Keratinocyte (primary cell): ENCODE results near the gene RAB4A. TPM values are rescaled to one million over a fixed set of nuclear protein-coding genes. Genes with fewer than 3 reads are reported as not detected.

Experiments
- DNase-seq: peaks from one replicate; pipeline ENCODE4 v3.0.0-alpha.2; 2011; ENCODE audit warnings: low read depth, missing footprints, low spot score
- FAIRE-seq: peaks from 2 replicates; lab custom pipeline; 2011; peaks lifted over from hg19 to GRCh38; lab: Jason Lieb, UNC
- H2AFZ ChIP-seq: 2 replicates; pipeline ENCODE4 v1.6.0; 2012; ENCODE audit warnings: low read length, control low read depth, inconsistent platforms; ENCODE audit not compliant: control insufficient read depth
- H3K27ac ChIP-seq: 2 replicates; pipeline ENCODE4 v1.5.1; 2011; ENCODE audit warnings: low read length; ENCODE audit not compliant: control insufficient read depth, insufficient read depth
- H3K27me3 ChIP-seq: 3 replicates; pipeline ENCODE4 v1.6.0; 2011; ENCODE audit warnings: low read length; ENCODE audit not compliant: control insufficient read depth, insufficient read depth; ENCODE audit errors: extremely low read depth
- H3K36me3 ChIP-seq, 2 experiments: 2 replicates in 1 of 2; 3 replicates in 1 of 2; pipeline ENCODE4 v1.5.1; 2011; ENCODE audit warnings: low read length in 2 of 2, mild to moderate bottlenecking in 1 of 2; ENCODE audit not compliant: control insufficient read depth in 2 of 2, insufficient read depth in 2 of 2; ENCODE audit errors: extremely low read depth in 1 of 2
- H3K4me1 ChIP-seq: 3 replicates; pipeline ENCODE4 v1.5.1; 2011; ENCODE audit warnings: low read length; ENCODE audit not compliant: control insufficient read depth, insufficient read depth; ENCODE audit errors: extremely low read depth
- H3K4me2 ChIP-seq: 3 replicates; pipeline ENCODE4 v1.6.0; 2011; ENCODE audit warnings: low read depth, low read length; ENCODE audit not compliant: control insufficient read depth, insufficient read depth; ENCODE audit errors: extremely low read depth
- H3K4me3 ChIP-seq, 3 experiments: fragments of 200-600 bp in 1 of 3; sonication (generic) in 1 of 3; 2 replicates in 2 of 3; 3 replicates in 1 of 3; pipeline ENCODE4 v1.5.1; 2011 to 2016; ENCODE audit warnings: low read length in 3 of 3, mild to moderate bottlenecking in 3 of 3, control low read depth in 2 of 3, inconsistent platforms in 1 of 3, low read depth in 1 of 3, mixed read lengths in 1 of 3, mixed run types in 1 of 3, moderate library complexity in 1 of 3; ENCODE audit not compliant: control insufficient read depth in 2 of 3, insufficient read depth in 2 of 3; ENCODE audit errors: extremely low read depth in 1 of 3
- H3K79me2 ChIP-seq: 2 replicates; pipeline ENCODE4 v1.6.0; 2012; ENCODE audit warnings: low read length; ENCODE audit not compliant: control insufficient read depth, insufficient read depth
- H3K9ac ChIP-seq: 3 replicates; pipeline ENCODE4 v1.6.0; 2011; ENCODE audit warnings: low read length; ENCODE audit not compliant: control insufficient read depth, insufficient read depth; ENCODE audit errors: extremely low read depth
- H3K9me1 ChIP-seq: 3 replicates; pipeline ENCODE4 v1.6.0; 2011; ENCODE audit warnings: low read length; ENCODE audit not compliant: control insufficient read depth, insufficient read depth; ENCODE audit errors: extremely low read depth
- H3K9me3 ChIP-seq: 2 replicates; pipeline ENCODE4 v1.5.1; 2012; ENCODE audit warnings: low read depth, low read length; ENCODE audit not compliant: control insufficient read depth
- H4K20me1 ChIP-seq: 3 replicates; pipeline ENCODE4 v1.6.0; 2011; ENCODE audit warnings: low read length; ENCODE audit not compliant: control insufficient read depth, insufficient read depth; ENCODE audit errors: extremely low read depth
- CTCF ChIP-seq, 3 experiments: IDR thresholded peaks in 1 of 3; conservative IDR thresholded peaks in 1 of 3; optimal IDR thresholded peaks in 1 of 3; 2 replicates in 2 of 3; 3 replicates in 1 of 3; pipeline versions ENCODE3 to v1.5.1; 2011; ENCODE audit warnings: low read length in 3 of 3, mild to moderate bottlenecking in 3 of 3, moderate library complexity in 2 of 3, control low read depth in 1 of 3, inconsistent platforms in 1 of 3; ENCODE audit not compliant: insufficient read depth in 2 of 3; ENCODE audit errors: extremely low read depth in 1 of 3
- EZH2 ChIP-seq: IDR thresholded peaks from one replicate; pipeline ENCODE4 v1.6.1; 2012; ENCODE audit warnings: inconsistent platforms, mild to moderate bottlenecking, low read length, moderate library complexity
- dilution Hi-C: fragments of 300-500 bp; cut with MboI; formaldehyde crosslinking; loops from one replicate; pipeline ENCODE4 v1.7.0; 2020; ENCODE audit warnings: low sequenced_read_pairs; ENCODE audit not compliant: extremely low pct_ligation_motif_present
- polyA plus RNA-seq, 5 experiments: library from polyadenylated mRNA; depleted of rRNA in 3 of 5; stranded (reverse) in 3 of 5; stranded (forward) in 1 of 5; unstranded in 1 of 5; fragments of >200 nt; gene quantifications; 1 replicate in 1 of 5; 2 replicates in 3 of 5; 3 replicates in 1 of 5; pipeline versions ENCODE4 v1.2.1 to v1.2.3, GENCODE V29; 2011 to 2012; ENCODE audit warnings: missing spikeins in 2 of 5, low read depth in 1 of 5, low replicate concordance in 1 of 5

The RAB4A gene
- polyA plus RNA-seq, 1 donor (not counting 4 experiments of a cell fraction or from before 2014, with no cell fraction given) = 54.7 TPM

DNA sequence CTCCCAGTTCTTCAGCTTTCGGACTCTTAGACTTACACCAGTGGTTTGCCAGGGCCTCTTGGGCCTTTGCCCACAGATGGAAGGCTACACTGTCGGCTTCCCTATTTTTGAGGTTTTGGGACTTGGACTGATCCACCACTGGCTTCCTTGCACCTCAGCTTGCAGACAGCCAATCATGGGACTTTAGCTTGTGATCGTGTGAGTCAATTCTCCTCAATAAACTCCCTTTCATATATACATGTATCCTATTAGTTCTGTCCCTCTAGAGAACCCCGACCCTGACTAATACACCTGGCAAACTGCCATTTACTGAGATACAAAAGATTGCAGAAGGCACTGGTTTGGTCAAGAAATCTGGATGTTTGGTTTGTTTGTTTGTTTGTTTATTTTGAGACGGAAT is 6.4 kb upstream of the RAB4A start:
- dilution Hi-C loops = no loop called here

GRCh38 chr1:229266274-229266673 is 4.6 kb upstream of the RAB4A start:
- Histone ChIP-seq H3K4me3 (no peak overlapping the region), H3K27me3 (no peaks in the 10 kb centered on the region), H4K20me1 (no peaks in the 10 kb centered on the region), H3K4me1 (peaks cover 29% of the 10 kb centered on the region), H3K79me2 (no peaks in the 10 kb centered on the region), H2AFZ (no peak overlapping the region), H3K27ac (no peak overlapping the region), H3K36me3 (no peaks in the 10 kb centered on the region), H3K9ac (no peak overlapping the region), H3K4me2 (no peak overlapping the region), H3K9me1 (no peaks in the 10 kb centered on the region), H3K9me3 (peaks cover 4% of the 10 kb centered on the region)
- FAIRE-seq (no peak), DNase-seq (no peak)
- TF ChIP-seq CTCF (optimal IDR thresholded peaks at IDR 0.05 in 1 of 3, IDR thresholded peaks at IDR 0.05 in 1 of 3, conservative IDR thresholded peaks at IDR 0.05 in 1 of 3; ENCODE audit: extremely low read depth in 1 of 3, insufficient read depth in 2 of 3, low read length in 3 of 3) = no peak
- TF ChIP-seq EZH2 = no peak
- dilution Hi-C loops = no loop called here

More for the DNA sequence above, 6.4 kb upstream of the RAB4A start:
- Histone ChIP-seq H3K27ac (no peak overlapping the region), H3K4me3 (no peak overlapping the region), H2AFZ (no peak overlapping the region), H4K20me1 (no peaks in the 10 kb centered on the region), H3K79me2 (no peaks in the 10 kb centered on the region), H3K9ac (no peak overlapping the region), H3K4me2 (no peak overlapping the region), H3K4me1 (peaks cover 18% of the 10 kb centered on the region), H3K9me1 (no peaks in the 10 kb centered on the region), H3K36me3 (no peaks in the 10 kb centered on the region), H3K9me3 (peaks cover 4% of the 10 kb centered on the region), H3K27me3 (no peaks in the 10 kb centered on the region)
- FAIRE-seq (no peak), DNase-seq (no peak)
- TF ChIP-seq EZH2 (no peak), CTCF (optimal IDR thresholded peaks at IDR 0.05 in 1 of 3, IDR thresholded peaks at IDR 0.05 in 1 of 3, conservative IDR thresholded peaks at IDR 0.05 in 1 of 3; ENCODE audit: extremely low read depth in 1 of 3, insufficient read depth in 2 of 3, low read length in 3 of 3) (no peak)
